ENCODE data around the gene CAPZB. TPM values are rescaled to one million over a fixed set of nuclear protein-coding genes. Genes with fewer than 3 reads are reported as not detected.

Gene CAPZB
- total RNA-seq, 1 experiment from 2014 or later = 491 TPM

- DNase-seq (ENCODE audit: low read depth, low spot score) (no peak), ATAC-seq (no peak)
- Histone ChIP-seq H3K9me3 (ENCODE audit: control insufficient read depth, insufficient read depth, low read depth, low read length) (no peaks in the 10 kb centered on the region), H3K27ac (ENCODE audit: low read length) (no peak overlapping the region), H3K27me3 (ENCODE audit: control insufficient read depth, insufficient read depth, low read length) (no peaks in the 10 kb centered on the region), H3K36me3 (ENCODE audit: control insufficient read depth, insufficient read depth, low read length) (no peaks in the 10 kb centered on the region), H3K4me1 (ENCODE audit: control insufficient read depth, insufficient read depth, low read length) (peaks cover 10% of the 10 kb centered on the region), H3K4me3 (ENCODE audit: low read depth in 2 of 2, low read length in 2 of 2) (no peak overlapping the region)
- intact Hi-C loops (cut with micrococcal nuclease; ENCODE audit: unreplicated experiment) = no loop called here
- CTCF ChIA-PET = no interaction called here
- POLR2A ChIA-PET = no interaction called here
- TF ChIP-seq REST (IDR thresholded peaks at IDR 0.05; ENCODE audit: insufficient read depth in 1 of 2, low read depth in 2 of 2, low read length in 1 of 2) (no peak), SIN3A (IDR thresholded peaks at IDR 0.05; ENCODE audit: borderline replicate concordance, insufficient read depth, low read depth, low read length) (no peak), TCF7L2 (IDR thresholded peaks at IDR 0.05; ENCODE audit: low read depth, low read length) (no peak), POLR2AphosphoS5 (IDR thresholded peaks at IDR 0.05; ENCODE audit: low read depth, low read length) (no peak)
- in situ Hi-C loops (cut with HindIII; ENCODE audit: low pct_unique_long_range_greater_than_20kb, low sequenced_read_pairs) = no loop called here
- BruUV-seq (replicated peaks) = no TSS peak
Measured at GRCh38 chr1:19308509-19308907, 176.8 kb downstream of the CAPZB start.

- H3K4me3 ChIP-seq (ENCODE audit: low read depth in 2 of 2, low read length in 2 of 2) = no peak overlapping the region
- no peak overlapping the region for H3K27ac ChIP-seq (ENCODE audit: low read length)
- TF ChIP-seq TCF7L2 (IDR thresholded peaks at IDR 0.05; ENCODE audit: low read depth, low read length) (no peak), SIN3A (IDR thresholded peaks at IDR 0.05; ENCODE audit: borderline replicate concordance, insufficient read depth, low read depth, low read length) (no peak), CTCF (IDR thresholded peaks at IDR 0.05) (no peak), POLR2AphosphoS5 (IDR thresholded peaks at IDR 0.05; ENCODE audit: low read depth, low read length) (no peak)
- ChIA-PET POLR2A (no interaction called here), CTCF (no interaction called here)
- no TSS peak for BruUV-seq (replicated peaks)
- H3K4me1 ChIP-seq (ENCODE audit: control insufficient read depth, insufficient read depth, low read length) = peaks cover 6% of the 10 kb centered on the region
- in situ Hi-C loops (cut with HindIII; ENCODE audit: low pct_unique_long_range_greater_than_20kb, low sequenced_read_pairs) = no loop called here
- intact Hi-C loops (cut with micrococcal nuclease; ENCODE audit: unreplicated experiment) = no loop called here
- no peaks in the 10 kb centered on the region for H3K9me3 ChIP-seq (ENCODE audit: control insufficient read depth, insufficient read depth, low read depth, low read length)
- DNase-seq (ENCODE audit: low read depth, low spot score) (no peak), ATAC-seq (no peak)
- no peaks in the 10 kb centered on the region for H3K27me3 ChIP-seq (ENCODE audit: control insufficient read depth, insufficient read depth, low read length)
- no peaks in the 10 kb centered on the region for H3K36me3 ChIP-seq (ENCODE audit: control insufficient read depth, insufficient read depth, low read length)
Measured at GRCh38 chr1:19307794-19308508, 177.4 kb downstream of the CAPZB start.

- Histone ChIP-seq H3K36me3 (ENCODE audit: control insufficient read depth, insufficient read depth, low read length) (no peaks in the 10 kb centered on the region), H3K27me3 (ENCODE audit: control insufficient read depth, insufficient read depth, low read length) (no peaks in the 10 kb centered on the region), H3K9me3 (ENCODE audit: control insufficient read depth, insufficient read depth, low read depth, low read length) (no peaks in the 10 kb centered on the region), H3K4me1 (ENCODE audit: control insufficient read depth, insufficient read depth, low read length) (peaks cover 6% of the 10 kb centered on the region), H3K4me3 (ENCODE audit: low read depth in 2 of 2, low read length in 2 of 2) (no peak overlapping the region), H3K27ac (ENCODE audit: low read length) (no peak overlapping the region)
- ChIA-PET CTCF (no interaction called here), POLR2A (interaction anchor here (1.0 kb wide), 1 partner anchor 10 kb away, joined by 3 read pairs; no protein-coding TSS in a partner anchor)
- intact Hi-C loops (cut with micrococcal nuclease; ENCODE audit: unreplicated experiment) (no loop called here), in situ Hi-C loops (cut with HindIII; ENCODE audit: low pct_unique_long_range_greater_than_20kb, low sequenced_read_pairs) (no loop called here)
- ATAC-seq = no peak
- no peak for DNase-seq (ENCODE audit: low read depth, low spot score)
- TF ChIP-seq CTCF (IDR thresholded peaks at IDR 0.05) = no peak
- no peak for TF ChIP-seq TCF7L2 (IDR thresholded peaks at IDR 0.05; ENCODE audit: low read depth, low read length)
- no peak for TF ChIP-seq POLR2AphosphoS5 (IDR thresholded peaks at IDR 0.05; ENCODE audit: low read depth, low read length)
- TF ChIP-seq REST (IDR thresholded peaks at IDR 0.05; ENCODE audit: insufficient read depth in 1 of 2, low read depth in 2 of 2, low read length in 1 of 2) = no peak
- no peak for TF ChIP-seq SIN3A (IDR thresholded peaks at IDR 0.05; ENCODE audit: borderline replicate concordance, insufficient read depth, low read depth, low read length)
- no TSS peak for BruUV-seq (replicated peaks)
Measured at GRCh38 chr1:19306941-19307340, 178.4 kb downstream of the CAPZB start.
